Nephron (organoid): Measurements from ENCODE around the gene CBX3.
A peak's percentile ranks its signal among the peaks of the same experiment; 100 is the strongest.

Experiments
- H3K27ac Mint-ChIP-seq, 3 experiments: 2 replicates each; pipeline ENCODE4 v1.8.0; 2020; ENCODE audit warnings: mixed read lengths in 3 of 3, mild to moderate bottlenecking in 2 of 3, moderate library complexity in 1 of 3
- H3K27me3 Mint-ChIP-seq: 2 replicates; pipeline ENCODE4 v1.8.0; 2021; ENCODE audit warnings: low read depth, mild to moderate bottlenecking, moderate library complexity, mixed read lengths
- H3K36me3 Mint-ChIP-seq: 2 replicates; pipeline ENCODE4 v1.8.0; 2020; ENCODE audit warnings: low read depth, mixed read lengths
- H3K4me1 Mint-ChIP-seq: 2 replicates; pipeline ENCODE4 v1.8.0; 2020; ENCODE audit warnings: mixed read lengths
- H3K4me3 Mint-ChIP-seq, 3 experiments: 2 replicates each; pipeline ENCODE4 v1.8.0; 2020; ENCODE audit warnings: mild to moderate bottlenecking in 3 of 3, mixed read lengths in 3 of 3, moderate library complexity in 2 of 3
- H3K9me3 Mint-ChIP-seq: 2 replicates; pipeline ENCODE4 v1.8.0; 2020; ENCODE audit warnings: mixed read lengths
- CTCF ChIP-seq, 3 experiments: fragments of 200-600 bp; sonication (generic); IDR thresholded peaks; one replicate each; pipeline ENCODE4 v1.5.0; 2021; ENCODE audit warnings: antibody characterized with exemption in 3 of 3; ENCODE audit not compliant: unreplicated experiment in 3 of 3

CBX3 gene

GRCh38 chr7:26186364-26187311, 14.9 kb upstream of the CBX3 start:
- no peak for TF ChIP-seq CTCF (IDR thresholded peaks at IDR 0.05; ENCODE audit: unreplicated experiment in 3 of 3)
- H3K27ac Mint-ChIP-seq, result peak overlapping the region in 2 of 3 experiments; percentile 66 to 67
- peaks cover 59% of the 10 kb centered on the region for H3K36me3 Mint-ChIP-seq
- no peaks in the 10 kb centered on the region for H3K27me3 Mint-ChIP-seq
- H3K9me3 Mint-ChIP-seq, result no peaks in the 10 kb centered on the region
- no peaks in the 10 kb centered on the region for H3K4me1 Mint-ChIP-seq
- no peak overlapping the region for H3K4me3 Mint-ChIP-seq

DNA sequence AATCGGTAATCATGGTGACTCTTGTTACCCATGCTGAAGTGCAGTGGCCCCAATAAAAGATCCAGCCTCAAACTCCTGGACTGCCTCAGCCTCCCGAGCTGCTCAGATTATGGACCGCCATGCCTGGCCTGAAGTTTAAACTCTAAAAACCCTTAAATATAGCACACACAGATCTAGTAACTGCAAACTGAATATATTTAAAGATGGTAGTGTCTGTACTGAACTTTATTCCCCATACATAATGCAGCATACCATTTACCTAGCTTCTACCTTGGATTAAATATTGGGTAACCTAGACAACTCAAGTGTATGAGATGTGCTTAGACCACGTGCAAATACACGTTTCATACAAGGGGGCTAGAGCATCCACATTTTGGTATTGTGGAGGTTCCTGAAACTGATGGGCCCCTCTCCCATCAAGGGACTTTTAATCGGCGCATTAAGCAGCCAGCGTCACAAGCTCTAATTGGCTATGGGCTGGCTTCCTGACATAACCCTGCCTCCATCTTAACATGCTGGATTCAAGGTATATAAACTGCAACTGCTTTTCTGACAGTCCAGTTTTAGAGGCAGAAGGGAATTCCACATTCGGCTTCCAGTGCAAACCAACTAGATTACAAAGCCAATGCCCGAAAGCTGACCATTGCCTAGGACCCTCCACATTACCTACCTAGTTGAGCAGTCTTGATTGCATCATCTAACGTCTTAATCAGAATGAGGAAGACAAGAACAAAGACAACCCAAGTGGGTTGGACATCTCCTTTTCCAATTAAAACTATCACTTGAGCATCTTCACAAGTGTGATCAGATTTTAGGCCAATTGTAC, 14.0 kb upstream of the CBX3 start:
- Mint-ChIP-seq H3K27me3 (no peaks in the 10 kb centered on the region), H3K9me3 (no peaks in the 10 kb centered on the region), H3K27ac (peak overlapping the region in 2 of 3 experiments; percentile 23 to 60), H3K36me3 (peaks cover 69% of the 10 kb centered on the region), H3K4me3 (no peak overlapping the region), H3K4me1 (peaks cover 8% of the 10 kb centered on the region)
- no peak for TF ChIP-seq CTCF (IDR thresholded peaks at IDR 0.05; ENCODE audit: unreplicated experiment in 3 of 3)

DNA sequence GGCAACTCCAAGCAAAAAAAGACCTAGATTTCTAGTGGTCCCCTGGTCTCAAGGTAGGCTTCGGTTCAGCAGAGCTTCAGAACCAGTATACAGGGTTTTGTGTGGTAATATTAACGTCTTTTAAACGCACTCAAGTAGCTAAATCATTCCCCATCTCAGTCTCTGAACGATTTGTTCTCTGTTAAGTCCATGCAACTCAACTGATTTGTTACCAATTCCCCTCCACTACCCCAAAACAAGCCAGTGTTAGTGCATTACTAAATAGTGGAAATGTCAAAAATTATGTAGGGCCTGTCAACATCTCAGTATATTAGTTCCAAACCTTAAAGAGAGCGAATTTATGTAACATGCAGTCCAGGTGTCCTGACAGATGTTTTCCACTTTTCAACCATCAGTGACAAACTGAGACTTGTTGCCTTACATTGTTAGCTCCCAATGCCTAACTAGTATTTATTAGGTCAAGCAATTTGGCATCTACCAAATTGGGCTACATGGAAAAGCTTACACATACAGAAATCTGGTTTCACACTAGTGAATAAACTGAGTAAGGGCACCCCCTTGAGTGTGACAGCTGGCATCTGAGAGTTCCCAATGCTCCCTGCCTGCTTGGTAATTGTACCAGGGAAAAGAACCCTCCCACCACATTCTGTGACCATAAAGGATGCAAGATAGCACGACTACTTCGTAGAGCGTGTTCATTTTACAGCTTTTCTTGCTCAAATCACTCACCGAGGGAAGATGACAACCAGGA, 13.2 kb upstream of the CBX3 start:
- no peak overlapping the region for H3K4me3 Mint-ChIP-seq

GRCh38 chr7:26188957-26189541, 12.5 kb upstream of the CBX3 start:
- Mint-ChIP-seq H3K36me3 (peaks cover 83% of the 10 kb centered on the region), H3K4me3 (no peak overlapping the region), H3K27ac (no peak overlapping the region), H3K27me3 (no peaks in the 10 kb centered on the region), H3K9me3 (no peaks in the 10 kb centered on the region), H3K4me1 (peaks cover 22% of the 10 kb centered on the region)
- no peak for TF ChIP-seq CTCF (IDR thresholded peaks at IDR 0.05; ENCODE audit: unreplicated experiment in 3 of 3)

More for the DNA sequence above, 13.2 kb upstream of the CBX3 start:
- Mint-ChIP-seq H3K27me3 (no peaks in the 10 kb centered on the region), H3K9me3 (no peaks in the 10 kb centered on the region), H3K27ac (peak overlapping the region in 2 of 3 experiments; percentile 3 to 18), H3K4me1 (peaks cover 15% of the 10 kb centered on the region), H3K36me3 (peaks cover 77% of the 10 kb centered on the region)
- TF ChIP-seq CTCF (IDR thresholded peaks at IDR 0.05; ENCODE audit: unreplicated experiment in 3 of 3), result no peak

GRCh38 chr7:26189697-26190096, 11.8 kb upstream of the CBX3 start:
- H3K9me3 Mint-ChIP-seq, result no peaks in the 10 kb centered on the region
- TF ChIP-seq CTCF (IDR thresholded peaks at IDR 0.05; ENCODE audit: unreplicated experiment in 3 of 3), result no peak
- H3K27ac Mint-ChIP-seq, result no peak overlapping the region
- peaks cover 90% of the 10 kb centered on the region for H3K36me3 Mint-ChIP-seq
- H3K4me3 Mint-ChIP-seq, result no peak overlapping the region
- peaks cover 23% of the 10 kb centered on the region for H3K4me1 Mint-ChIP-seq
- no peaks in the 10 kb centered on the region for H3K27me3 Mint-ChIP-seq
